SK-N-SH treated with all-trans-retinoic acid at 6 μM for 48 hours (cell line): ENCODE measurements around the gene ZNF773.

Experiments used
- CSDC2 ChIP-seq: fragments of 250-450 bp; sonication (Bioruptor Pico); IDR thresholded peaks from 2 replicates; pipeline ENCODE4 v1.5.0; 2020; ENCODE audit warnings: mild to moderate bottlenecking, moderate library complexity
- PPARA ChIP-seq: fragments of 250-450 bp; sonication (Bioruptor Pico); IDR thresholded peaks from 2 replicates; pipeline ENCODE4 v1.5.0; 2020; ENCODE audit warnings: mild to moderate bottlenecking, borderline replicate concordance
- RARB ChIP-seq: fragments of 250-450 bp; sonication (Bioruptor Pico); IDR thresholded peaks from 2 replicates; pipeline ENCODE4 v1.8.0; 2021; ENCODE audit warnings: mild to moderate bottlenecking, moderate library complexity
- TCF4 ChIP-seq: fragments of 250-450 bp; sonication (Bioruptor Pico); IDR thresholded peaks from 2 replicates; pipeline ENCODE4 v1.8.0; 2021; ENCODE audit warnings: mild to moderate bottlenecking, moderate library complexity, borderline replicate concordance
- TSHZ2 ChIP-seq: fragments of 250-450 bp; sonication (Bioruptor Pico); IDR thresholded peaks from 2 replicates; pipeline ENCODE4 v1.5.0; 2020; ENCODE audit warnings: mild to moderate bottlenecking, moderate library complexity
- ZFP3 ChIP-seq: fragments of 250-450 bp; sonication (Bioruptor Pico); IDR thresholded peaks from 2 replicates; pipeline ENCODE4 v1.5.0; 2020; ENCODE audit warnings: mild to moderate bottlenecking, moderate library complexity
- TF ChIP-seq, protein P1 (sequence below): fragments of 250-450 bp; sonication (Bioruptor Pico); IDR thresholded peaks from 2 replicates; pipeline ENCODE4 v1.8.0; 2020; ENCODE audit warnings: mild to moderate bottlenecking, moderate library complexity, borderline replicate concordance

- TF ChIP-seq PPARA (CRISPR knock-in tag) (no peak), TSHZ2 (CRISPR knock-in tag) (no peak), CSDC2 (CRISPR knock-in tag) (no peak), TCF4 (CRISPR knock-in tag) (no peak), ZFP3 (CRISPR knock-in tag) (no peak), RARB (CRISPR knock-in tag) (no peak)
- TF ChIP-seq, protein P1, sequence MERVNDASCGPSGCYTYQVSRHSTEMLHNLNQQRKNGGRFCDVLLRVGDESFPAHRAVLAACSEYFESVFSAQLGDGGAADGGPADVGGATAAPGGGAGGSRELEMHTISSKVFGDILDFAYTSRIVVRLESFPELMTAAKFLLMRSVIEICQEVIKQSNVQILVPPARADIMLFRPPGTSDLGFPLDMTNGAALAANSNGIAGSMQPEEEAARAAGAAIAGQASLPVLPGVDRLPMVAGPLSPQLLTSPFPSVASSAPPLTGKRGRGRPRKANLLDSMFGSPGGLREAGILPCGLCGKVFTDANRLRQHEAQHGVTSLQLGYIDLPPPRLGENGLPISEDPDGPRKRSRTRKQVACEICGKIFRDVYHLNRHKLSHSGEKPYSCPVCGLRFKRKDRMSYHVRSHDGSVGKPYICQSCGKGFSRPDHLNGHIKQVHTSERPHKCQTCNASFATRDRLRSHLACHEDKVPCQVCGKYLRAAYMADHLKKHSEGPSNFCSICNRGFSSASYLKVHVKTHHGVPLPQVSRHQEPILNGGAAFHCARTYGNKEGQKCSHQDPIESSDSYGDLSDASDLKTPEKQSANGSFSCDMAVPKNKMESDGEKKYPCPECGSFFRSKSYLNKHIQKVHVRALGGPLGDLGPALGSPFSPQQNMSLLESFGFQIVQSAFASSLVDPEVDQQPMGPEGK (CRISPR knock-in tag): no peak
These were observed 22.3 kb upstream of the ZNF773 start, which contains the start of gene ZNF772 for GRCh38 chr19:57477191-57478008.
